Measurements from ENCODE around the gene WDR82.

DNA sequence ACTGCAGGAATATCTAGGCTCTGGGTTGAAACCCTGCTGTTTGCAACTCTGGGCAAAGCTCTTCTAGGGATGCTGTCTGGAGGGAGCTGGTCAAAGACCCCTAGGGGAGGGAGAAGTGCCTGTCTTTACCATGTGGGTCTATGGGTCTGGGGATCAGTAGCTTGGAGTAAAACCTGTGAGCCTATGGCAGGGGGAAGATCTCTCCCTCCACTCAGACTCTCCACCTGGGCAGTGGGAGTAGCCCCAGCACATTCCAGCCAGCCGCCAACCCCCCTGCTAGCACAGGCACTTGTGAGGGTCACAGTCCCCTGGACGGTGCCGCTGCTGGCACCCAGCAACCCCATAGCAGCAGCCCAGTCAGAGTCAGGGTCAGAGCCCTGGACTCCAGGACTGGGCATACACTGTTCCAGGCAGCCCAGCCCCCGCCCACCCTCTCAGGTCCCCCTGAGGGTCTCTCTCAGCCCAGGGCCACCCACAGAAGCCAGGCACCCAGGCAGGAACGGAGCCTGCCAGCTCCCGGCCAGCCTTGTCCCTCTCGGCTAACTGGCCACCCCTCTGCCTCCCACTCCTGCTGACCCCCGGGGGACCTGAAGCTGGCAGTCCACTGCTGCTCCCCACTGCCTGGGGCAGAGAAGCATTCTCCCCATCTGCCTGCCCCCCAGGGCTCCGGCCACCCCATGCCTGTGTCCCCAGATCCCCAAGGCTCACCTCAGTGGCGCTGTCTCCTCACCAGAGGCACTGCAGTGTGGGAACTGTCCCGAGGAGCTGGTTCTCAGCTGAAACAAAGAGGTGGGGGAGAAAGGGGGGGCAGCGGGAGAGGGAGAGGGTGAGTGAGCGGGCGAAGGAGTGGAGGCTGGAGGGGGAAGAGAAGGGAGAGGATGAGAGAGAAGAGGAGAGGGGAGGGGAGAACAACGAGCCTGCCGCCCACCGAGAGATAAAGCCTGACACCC is 20.0 kb upstream of the WDR82 start:
- TF ChIP-seq, protein P1, sequence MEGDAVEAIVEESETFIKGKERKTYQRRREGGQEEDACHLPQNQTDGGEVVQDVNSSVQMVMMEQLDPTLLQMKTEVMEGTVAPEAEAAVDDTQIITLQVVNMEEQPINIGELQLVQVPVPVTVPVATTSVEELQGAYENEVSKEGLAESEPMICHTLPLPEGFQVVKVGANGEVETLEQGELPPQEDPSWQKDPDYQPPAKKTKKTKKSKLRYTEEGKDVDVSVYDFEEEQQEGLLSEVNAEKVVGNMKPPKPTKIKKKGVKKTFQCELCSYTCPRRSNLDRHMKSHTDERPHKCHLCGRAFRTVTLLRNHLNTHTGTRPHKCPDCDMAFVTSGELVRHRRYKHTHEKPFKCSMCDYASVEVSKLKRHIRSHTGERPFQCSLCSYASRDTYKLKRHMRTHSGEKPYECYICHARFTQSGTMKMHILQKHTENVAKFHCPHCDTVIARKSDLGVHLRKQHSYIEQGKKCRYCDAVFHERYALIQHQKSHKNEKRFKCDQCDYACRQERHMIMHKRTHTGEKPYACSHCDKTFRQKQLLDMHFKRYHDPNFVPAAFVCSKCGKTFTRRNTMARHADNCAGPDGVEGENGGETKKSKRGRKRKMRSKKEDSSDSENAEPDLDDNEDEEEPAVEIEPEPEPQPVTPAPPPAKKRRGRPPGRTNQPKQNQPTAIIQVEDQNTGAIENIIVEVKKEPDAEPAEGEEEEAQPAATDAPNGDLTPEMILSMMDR (IDR thresholded peaks at IDR 0.05): no peak
- TF ChIP-seq ZFX (IDR thresholded peaks at IDR 0.05; ENCODE audit: borderline replicate concordance): no peak

Data from 22Rv1 (cell line).